PC-9 (cell line): Measurements from ENCODE around the gene ZEB2. TPM values are rescaled to one million over a fixed set of nuclear protein-coding genes. Genes with fewer than 3 reads are reported as not detected.
A peak's percentile ranks its signal among the peaks of the same experiment; 100 is the strongest.

Experiments
- BruUV-seq: library from RNA; stranded (reverse); fragments of 400-500 nt; replicated peaks from 2 replicates; lab custom pipeline; 2021; lab: Mats Ljungman, UMichigan
- CTCF ChIA-PET: fragments of 300-600 bp; sonication (Branson Sonifier 250); formaldehyde crosslinking; loops from one replicate; lab custom pipeline; 2022; ENCODE audit warnings: antibody characterized with exemption; lab: Charles Lee
- POLR2A ChIA-PET: fragments of 300-600 bp; sonication (Branson Sonifier 250); formaldehyde crosslinking; loops from one replicate; lab custom pipeline; 2022; ENCODE audit warnings: antibody characterized with exemption; ENCODE audit not compliant: unreplicated experiment; lab: Charles Lee
- DNase-seq, 2 experiments: peaks; one replicate each; pipeline versions ENCODE4 v3.0.0 to v3.0.0-alpha.2; 2015 to 2022; ENCODE audit warnings: mixed read lengths in 1 of 2
- H2AFZ ChIP-seq: fragments of 200-600 bp; sonication (generic); 2 replicates; pipeline ENCODE4 v1.8.1; 2017; ENCODE audit warnings: antibody characterized with exemption
- H3F3A ChIP-seq: fragments of 200-600 bp; sonication (generic); 2 replicates; pipeline ENCODE4 v1.8.1; 2017; ENCODE audit warnings: antibody characterized with exemption, mild to moderate bottlenecking, low read depth; ENCODE audit not compliant: insufficient read depth
- H3K27ac ChIP-seq: fragments of 200-600 bp; sonication (generic); 2 replicates; pipeline ENCODE4 v1.6.1; 2016; ENCODE audit warnings: mixed run types
- H3K27me3 ChIP-seq: fragments of 200-600 bp; sonication (generic); 2 replicates; pipeline ENCODE4 v1.6.1; 2016; ENCODE audit warnings: low read depth, mixed run types; ENCODE audit not compliant: insufficient read depth
- H3K36me3 ChIP-seq: fragments of 200-600 bp; sonication (generic); 2 replicates; pipeline ENCODE4 v1.6.1; 2016; ENCODE audit warnings: low read depth, mixed run types
- H3K4me1 ChIP-seq: fragments of 200-600 bp; sonication (generic); replicated peaks from 2 replicates; pipeline ENCODE4 v1.6.1; 2016; ENCODE audit warnings: mixed run types; ENCODE audit not compliant: insufficient read depth
- H3K4me2 ChIP-seq: fragments of 200-600 bp; sonication (generic); 2 replicates; pipeline ENCODE4 v1.6.1; 2017; ENCODE audit warnings: mixed run types
- H3K4me3 ChIP-seq: fragments of 200-600 bp; sonication (generic); 2 replicates; pipeline ENCODE4 v1.6.1; 2016; ENCODE audit warnings: mixed run types
- H3K79me2 ChIP-seq: fragments of 200-600 bp; sonication (generic); 2 replicates; pipeline ENCODE4 v1.6.1; 2017; ENCODE audit warnings: low read depth, mixed run types
- H3K9me2 ChIP-seq: fragments of 200-600 bp; sonication (generic); 2 replicates; pipeline ENCODE4 v1.8.1; 2017; ENCODE audit warnings: mild to moderate bottlenecking; ENCODE audit not compliant: insufficient read depth
- H3K9me3 ChIP-seq: fragments of 200-600 bp; sonication (generic); 2 replicates; pipeline ENCODE4 v1.8.1; 2016; ENCODE audit warnings: low read depth; ENCODE audit not compliant: insufficient read depth
- H4K20me1 ChIP-seq: fragments of 200-600 bp; sonication (generic); 2 replicates; pipeline ENCODE4 v1.8.1; 2017; ENCODE audit not compliant: insufficient read depth
- EZH2 ChIP-seq: fragments of 200-600 bp; sonication (generic); IDR thresholded peaks from 2 replicates; pipeline ENCODE4 v1.8.0; 2017; ENCODE audit warnings: antibody characterized with exemption, low read depth
- intact Hi-C: fragments of 100-400 bp; cut with micrococcal nuclease; formaldehyde crosslinking; loops from one replicate; pipeline ENCODE4 v1.10.0; 2022; ENCODE audit not compliant: unreplicated experiment
- total RNA-seq: library from RNA; stranded (reverse); gene quantifications from 2 replicates; pipeline ENCODE4 v1.2.3, GENCODE V29; 2021
- TF ChIP-seq, protein P1 (sequence below): fragments of 200-600 bp; sonication (generic); conservative IDR thresholded peaks from 2 replicates; pipeline ENCODE4 v1.6.1; 2017; ENCODE audit warnings: mixed run types, antibody characterized with exemption, mild to moderate bottlenecking, moderate library complexity

ZEB2 gene
- total RNA-seq, 1 experiment from 2014 or later, result 0.09 TPM

DNA sequence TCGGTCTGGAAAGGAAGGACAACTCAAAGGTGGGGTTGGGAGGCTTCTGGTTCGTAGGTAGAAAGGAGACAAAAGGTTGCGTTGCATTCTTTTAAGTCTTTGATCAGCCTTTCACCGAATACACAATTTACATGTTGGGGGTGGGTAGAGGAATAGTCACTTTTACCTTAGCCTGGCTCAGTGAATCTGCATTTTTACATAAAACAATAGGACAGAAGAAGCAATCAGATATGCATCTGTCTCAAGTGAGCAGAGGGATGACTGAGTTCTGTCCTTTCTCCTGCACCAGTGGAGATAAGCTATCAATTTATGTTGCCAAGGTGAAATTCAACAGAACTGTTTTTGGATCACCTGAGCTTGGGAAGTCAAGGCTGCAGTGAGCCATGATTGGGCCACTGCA, 173.7 kb downstream of the ZEB2 start:
- no peaks in the 10 kb centered on the region for H3K36me3 ChIP-seq
- no peaks in the 10 kb centered on the region for H3K27me3 ChIP-seq
- no peak overlapping the region for H3K4me2 ChIP-seq
- TF ChIP-seq EZH2, result no peak
- intact Hi-C loops, result no loop called here
- H3F3A ChIP-seq, result no peaks in the 10 kb centered on the region
- H4K20me1 ChIP-seq, result no peaks in the 10 kb centered on the region
- no peaks in the 10 kb centered on the region for H3K79me2 ChIP-seq
- POLR2A ChIA-PET, result interaction anchor here (0.6 kb wide), 1 partner anchor 777 kb away, joined by 10 read pairs; no protein-coding TSS in a partner anchor
- H3K4me3 ChIP-seq, result no peak overlapping the region
- DNase-seq, result no peak
- no peaks in the 10 kb centered on the region for H3K9me2 ChIP-seq
- no peaks in the 10 kb centered on the region; the same call in 1 of the 2 replicates for H3K9me3 ChIP-seq
- CTCF ChIA-PET, result no interaction called here
- H2AFZ ChIP-seq, result peak overlapping the region; percentile 34; the same call in 1 of the 2 replicates
- no TSS peak for BruUV-seq
- H3K27ac ChIP-seq, result no peak overlapping the region
- H3K4me1 ChIP-seq, result no peaks in the 10 kb centered on the region

GRCh38 chr2:144343145-144343544, 176.8 kb downstream of the ZEB2 start:
- ChIA-PET POLR2A (no interaction called here), CTCF (no interaction called here)
- TF ChIP-seq EZH2, result no peak
- TF ChIP-seq, protein P1, sequence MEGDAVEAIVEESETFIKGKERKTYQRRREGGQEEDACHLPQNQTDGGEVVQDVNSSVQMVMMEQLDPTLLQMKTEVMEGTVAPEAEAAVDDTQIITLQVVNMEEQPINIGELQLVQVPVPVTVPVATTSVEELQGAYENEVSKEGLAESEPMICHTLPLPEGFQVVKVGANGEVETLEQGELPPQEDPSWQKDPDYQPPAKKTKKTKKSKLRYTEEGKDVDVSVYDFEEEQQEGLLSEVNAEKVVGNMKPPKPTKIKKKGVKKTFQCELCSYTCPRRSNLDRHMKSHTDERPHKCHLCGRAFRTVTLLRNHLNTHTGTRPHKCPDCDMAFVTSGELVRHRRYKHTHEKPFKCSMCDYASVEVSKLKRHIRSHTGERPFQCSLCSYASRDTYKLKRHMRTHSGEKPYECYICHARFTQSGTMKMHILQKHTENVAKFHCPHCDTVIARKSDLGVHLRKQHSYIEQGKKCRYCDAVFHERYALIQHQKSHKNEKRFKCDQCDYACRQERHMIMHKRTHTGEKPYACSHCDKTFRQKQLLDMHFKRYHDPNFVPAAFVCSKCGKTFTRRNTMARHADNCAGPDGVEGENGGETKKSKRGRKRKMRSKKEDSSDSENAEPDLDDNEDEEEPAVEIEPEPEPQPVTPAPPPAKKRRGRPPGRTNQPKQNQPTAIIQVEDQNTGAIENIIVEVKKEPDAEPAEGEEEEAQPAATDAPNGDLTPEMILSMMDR, result no peak
- no peaks in the 10 kb centered on the region for H4K20me1 ChIP-seq
- intact Hi-C loops, result no loop called here
- DNase-seq, result no peak
- H3K9me2 ChIP-seq, result no peaks in the 10 kb centered on the region
- no peaks in the 10 kb centered on the region for H3K79me2 ChIP-seq
- H3K36me3 ChIP-seq, result no peaks in the 10 kb centered on the region
- no peaks in the 10 kb centered on the region for H3K9me3 ChIP-seq
- BruUV-seq, result no TSS peak
- no peaks in the 10 kb centered on the region for H3K27me3 ChIP-seq
- H2AFZ ChIP-seq, result no peak overlapping the region
- H3K4me2 ChIP-seq, result no peak overlapping the region
- H3K4me3 ChIP-seq, result no peak overlapping the region
- no peaks in the 10 kb centered on the region for H3K4me1 ChIP-seq
- H3K27ac ChIP-seq, result no peak overlapping the region
- H3F3A ChIP-seq, result no peaks in the 10 kb centered on the region

DNA sequence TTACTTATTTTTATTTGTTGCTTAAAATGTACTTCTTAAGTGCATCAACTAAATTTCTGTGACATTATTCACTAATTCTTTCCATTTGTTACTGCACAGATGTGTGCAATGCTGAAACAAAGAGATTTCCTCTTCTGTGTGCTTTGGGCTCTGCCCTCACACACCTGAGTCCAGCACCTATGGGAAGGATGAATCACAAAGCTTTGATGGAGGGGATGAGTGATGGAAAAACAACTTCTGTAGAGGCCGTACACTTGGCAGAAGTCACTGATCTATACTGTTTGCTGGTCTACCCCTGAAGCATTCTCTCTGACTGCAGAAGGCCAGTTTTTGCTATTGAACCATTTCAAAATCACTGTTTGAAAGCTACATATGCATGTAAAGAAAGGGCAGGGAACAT, 178.4 kb downstream of the ZEB2 start:
- Histone ChIP-seq H2AFZ (no peak overlapping the region), H3K4me1 (no peaks in the 10 kb centered on the region), H3K9me2 (no peaks in the 10 kb centered on the region), H3F3A (no peaks in the 10 kb centered on the region), H3K4me3 (no peak overlapping the region), H3K27me3 (no peaks in the 10 kb centered on the region), H3K27ac (no peak overlapping the region), H3K4me2 (no peak overlapping the region), H3K36me3 (no peaks in the 10 kb centered on the region), H3K79me2 (no peaks in the 10 kb centered on the region), H4K20me1 (no peaks in the 10 kb centered on the region), H3K9me3 (no peaks in the 10 kb centered on the region)
- BruUV-seq, result no TSS peak
- CTCF ChIA-PET, result no interaction called here
- DNase-seq, result no peak
- POLR2A ChIA-PET, result no interaction called here
- no peak for TF ChIP-seq EZH2
- TF ChIP-seq, protein P1, result no peak
- intact Hi-C loops, result no loop called here

- Histone ChIP-seq H3K4me1 (no peaks in the 10 kb centered on the region), H3K36me3 (no peaks in the 10 kb centered on the region), H3K9me3 (no peaks in the 10 kb centered on the region), H3K27me3 (no peaks in the 10 kb centered on the region), H3F3A (no peaks in the 10 kb centered on the region), H3K4me3 (no peak overlapping the region), H3K27ac (no peak overlapping the region), H4K20me1 (no peaks in the 10 kb centered on the region), H2AFZ (no peak overlapping the region), H3K79me2 (no peaks in the 10 kb centered on the region), H3K4me2 (no peak overlapping the region), H3K9me2 (no peaks in the 10 kb centered on the region)
- ChIA-PET CTCF (no interaction called here), POLR2A (interaction anchor here (0.8 kb wide), 1 partner anchor 32 kb away, joined by 5 read pairs; no protein-coding TSS in a partner anchor)
- TF ChIP-seq EZH2, result no peak
- TF ChIP-seq, protein P1, result no peak
- no peak for DNase-seq
- intact Hi-C loops, result no loop called here
- no TSS peak for BruUV-seq
Measured at GRCh38 chr2:144339048-144339447, 180.9 kb downstream of the ZEB2 start.
